H1 (cell line): ENCODE data around the gene STK11IP. TPM values are rescaled to one million over a fixed set of nuclear protein-coding genes. Genes with fewer than 3 reads are reported as not detected.

ENCODE experiments used
- CTCF ChIA-PET: fragments of 300-600 bp; sonication (Branson Sonifier 250); formaldehyde crosslinking; loops from one replicate; lab custom pipeline; 2021; ENCODE audit not compliant: partially characterized antibody; lab: Charles Lee
- POLR2A ChIA-PET: fragments of 300-600 bp; sonication (Branson Sonifier 250); formaldehyde crosslinking; loops from one replicate; lab custom pipeline; 2021; ENCODE audit warnings: inconsistent platforms; ENCODE audit not compliant: partially characterized antibody; lab: Charles Lee
- DNase-seq, 2 experiments: peaks; one replicate each; pipeline versions ENCODE4 v3.0.0 to v3.0.0-alpha.2; 2010 to 2022; ENCODE audit warnings: low spot score in 2 of 2, low read depth in 1 of 2, mixed read lengths in 1 of 2
- FAIRE-seq: peaks from 2 replicates; lab custom pipeline; 2011; peaks lifted over from hg19 to GRCh38; lab: Jason Lieb, UNC
- H2AFZ ChIP-seq: 2 replicates; pipeline ENCODE4 v1.8.1; 2012; ENCODE audit warnings: low read length, inconsistent platforms
- H2AK5ac ChIP-seq: 2 replicates; pipeline ENCODE4 v1.6.1; 2013; ENCODE audit warnings: low read depth, low read length
- H2BK120ac ChIP-seq: replicated peaks from 2 replicates; pipeline ENCODE3; 2013; ENCODE audit warnings: low read depth, low read length, inconsistent platforms
- H2BK12ac ChIP-seq: 2 replicates; pipeline ENCODE4 v1.6.1; 2013; ENCODE audit warnings: low read depth, low read length
- H2BK15ac ChIP-seq: 2 replicates; pipeline ENCODE4 v1.6.1; 2013; ENCODE audit warnings: low read length
- H2BK20ac ChIP-seq: 2 replicates; pipeline ENCODE4 v1.6.1; 2013; ENCODE audit warnings: low read length
- H2BK5ac ChIP-seq: 2 replicates; pipeline ENCODE4 v1.6.1; 2013; ENCODE audit warnings: low read depth, low read length
- H3K14ac ChIP-seq: 2 replicates; pipeline ENCODE4 v1.6.1; 2013; ENCODE audit warnings: inconsistent platforms; ENCODE audit not compliant: insufficient read length
- H3K18ac ChIP-seq: 2 replicates; pipeline ENCODE4 v1.6.1; 2013; ENCODE audit warnings: low read length; ENCODE audit errors: extremely low read depth
- H3K23ac ChIP-seq: 2 replicates; pipeline ENCODE4 v1.6.1; 2013; ENCODE audit warnings: inconsistent platforms; ENCODE audit not compliant: insufficient read length
- H3K23me2 ChIP-seq: 2 replicates; pipeline ENCODE4 v1.6.1; 2013; ENCODE audit warnings: low read depth, low read length
- H3K27ac ChIP-seq: 2 replicates; pipeline ENCODE4 v1.6.1; 2011; ENCODE audit warnings: low read depth, low read length, inconsistent platforms
- H3K27me3 ChIP-seq, 4 experiments: replicated peaks in 1 of 4; 1 replicate in 1 of 4; 2 replicates in 3 of 4; pipeline versions ENCODE4 v1.6.1 to v1.8.1; 2011 to 2013; ENCODE audit warnings: low read length in 3 of 4, mild to moderate bottlenecking in 3 of 4, inconsistent platforms in 2 of 4, mixed read lengths in 2 of 4, moderate library complexity in 1 of 4; ENCODE audit not compliant: control insufficient read depth in 3 of 4, insufficient read depth in 3 of 4; ENCODE audit errors: extremely low read depth in 1 of 4
- H3K36me3 ChIP-seq, 4 experiments: 2 replicates each; pipeline versions ENCODE4 v1.6.1 to v1.8.1; 2011 to 2013; ENCODE audit warnings: mild to moderate bottlenecking in 4 of 4, low read length in 3 of 4, moderate library complexity in 2 of 4, control low read depth in 1 of 4, inconsistent platforms in 1 of 4; ENCODE audit not compliant: insufficient read depth in 4 of 4, control insufficient read depth in 2 of 4
- H3K4ac ChIP-seq: replicated peaks from 2 replicates; pipeline ENCODE3; 2013; ENCODE audit warnings: low read length, low read depth, mixed read lengths, inconsistent platforms; ENCODE audit not compliant: insufficient read length
- H3K4me1 ChIP-seq, 4 experiments: replicated peaks in 1 of 4; 1 replicate in 1 of 4; 2 replicates in 3 of 4; pipeline versions ENCODE4 v1.6.1 to v1.8.1; 2011 to 2013; ENCODE audit warnings: low read length in 3 of 4, inconsistent platforms in 2 of 4, mixed read lengths in 1 of 4; ENCODE audit not compliant: insufficient read depth in 4 of 4, control insufficient read depth in 3 of 4
- H3K4me2 ChIP-seq, 2 experiments: 2 replicates each; pipeline versions ENCODE4 v1.6.1 to v1.8.1; 2011 to 2013; ENCODE audit warnings: low read depth in 2 of 2, low read length in 2 of 2, control low read depth in 1 of 2, inconsistent platforms in 1 of 2, mild to moderate bottlenecking in 1 of 2; ENCODE audit not compliant: insufficient read depth in 1 of 2
- H3K4me3 ChIP-seq, 4 experiments: fragments of 200-600, 300-600 bp in 1 of 4; sonication (generic), shearing (Covaris generic), sonication (Bioruptor Twin) in 1 of 4; 2 replicates each; pipeline versions ENCODE4 v1.5.1 to v1.8.1; 2011 to 2016; ENCODE audit warnings: low read length in 4 of 4, low read depth in 3 of 4, control low read depth in 2 of 4, inconsistent platforms in 2 of 4, mild to moderate bottlenecking in 2 of 4, mixed read lengths in 1 of 4, moderate library complexity in 1 of 4; ENCODE audit not compliant: insufficient read depth in 2 of 4; ENCODE audit errors: extremely low read depth in 1 of 4
- H3K56ac ChIP-seq: replicated peaks from 2 replicates; pipeline ENCODE3; 2013; ENCODE audit warnings: low read depth, mild to moderate bottlenecking, mixed read lengths, low read length, inconsistent platforms; ENCODE audit not compliant: insufficient read length
- H3K79me1 ChIP-seq: 2 replicates; pipeline ENCODE4 v1.6.1; 2013; ENCODE audit warnings: low read depth, low read length, control low read depth
- H3K79me2 ChIP-seq, 2 experiments: 2 replicates each; pipeline versions ENCODE4 v1.6.1 to v1.8.1; 2012 to 2013; ENCODE audit warnings: low read length in 2 of 2, mild to moderate bottlenecking in 2 of 2, inconsistent platforms in 1 of 2; ENCODE audit not compliant: insufficient read depth in 2 of 2, control insufficient read depth in 1 of 2
- H3K9ac ChIP-seq, 4 experiments: replicated peaks in 1 of 4; 1 replicate in 1 of 4; 2 replicates in 3 of 4; pipeline versions ENCODE4 v1.6.1 to v1.8.1; 2011 to 2013; ENCODE audit warnings: low read depth in 3 of 4, low read length in 3 of 4, control low read depth in 2 of 4, mild to moderate bottlenecking in 2 of 4, moderate library complexity in 2 of 4, inconsistent platforms in 1 of 4; ENCODE audit errors: extremely low read depth in 1 of 4
- H3K9me3 ChIP-seq, 2 experiments: 2 replicates each; pipeline versions ENCODE4 v1.6.1 to v1.8.1; 2012 to 2013; ENCODE audit warnings: mild to moderate bottlenecking in 2 of 2, moderate library complexity in 2 of 2, control low read depth in 1 of 2, inconsistent platforms in 1 of 2, low read depth in 1 of 2, low read length in 1 of 2, mixed read lengths in 1 of 2; ENCODE audit not compliant: insufficient read depth in 2 of 2
- H4K20me1 ChIP-seq, 2 experiments: replicated peaks in 1 of 2; 2 replicates each; pipeline versions ENCODE3 to v1.8.1; 2011 to 2013; ENCODE audit warnings: inconsistent platforms in 2 of 2, low read length in 2 of 2, mild to moderate bottlenecking in 1 of 2; ENCODE audit not compliant: insufficient read depth in 2 of 2, control insufficient read depth in 1 of 2
- H4K5ac ChIP-seq: 2 replicates; pipeline ENCODE4 v1.6.1; 2013; ENCODE audit warnings: low read length, low read depth, mixed read lengths, inconsistent platforms; ENCODE audit not compliant: insufficient read length
- H4K8ac ChIP-seq: 2 replicates; pipeline ENCODE4 v1.8.0; 2013; ENCODE audit warnings: mild to moderate bottlenecking, moderate library complexity, low read length, inconsistent platforms; ENCODE audit not compliant: insufficient read depth; ENCODE audit errors: extremely low read depth
- H4K91ac ChIP-seq: replicated peaks from 2 replicates; pipeline ENCODE3; 2013; ENCODE audit warnings: low read length, mixed read lengths, inconsistent platforms; ENCODE audit not compliant: insufficient read length
- NRF1 ChIP-seq: IDR thresholded peaks from 2 replicates; pipeline ENCODE4 v1.6.1; 2011; ENCODE audit warnings: mild to moderate bottlenecking, low read depth, low read length, improper control_type of control experiment
- POLR2AphosphoS5 ChIP-seq: IDR thresholded peaks from 2 replicates; pipeline ENCODE4 v1.6.1; 2011; ENCODE audit warnings: low read depth, low read length
- TEAD4 ChIP-seq: IDR thresholded peaks from 2 replicates; pipeline ENCODE4 v1.6.1; 2012; ENCODE audit warnings: low read depth, low read length, inconsistent platforms, mixed read lengths
- WGBS, 2 experiments: shearing (Covaris generic) in 1 of 2; methylation state at CpG; one replicate each; pipeline versions ENCODE4 v1.1.6 to v1.1.7; 2013 to 2015; ENCODE audit warnings: low lambda C conversion rate in 2 of 2, mixed read lengths in 2 of 2, inconsistent platforms in 1 of 2, low coverage in 1 of 2, missing lambda C conversion rate in 1 of 2; ENCODE audit not compliant: insufficient replicate concordance in 2 of 2, insufficient coverage in 1 of 2, insufficient read length in 1 of 2; ENCODE audit errors: extremely low coverage in 1 of 2, missing lambda C conversion rate in 1 of 2; 5-methylcytosine and 5-hydroxymethylcytosine counted together
- polyA plus RNA-seq, 7 experiments: library from polyadenylated mRNA; depleted of rRNA in 3 of 7; stranded (reverse) in 5 of 7; unstranded in 2 of 7; fragments of >200 nt in 5 of 7; fragments of 200-250 nt in 2 of 7; gene quantifications; 1 replicate in 5 of 7; 2 replicates in 1 of 7; 4 replicates in 1 of 7; pipeline versions ENCODE4 v1.2.1 to v1.2.3, GENCODE V29; 2011 to 2013; ENCODE audit warnings: missing spikeins in 2 of 7, mixed read lengths in 2 of 7
- total RNA-seq: library from RNA; stranded (reverse); fragmentation: NEBNext Ultra II Directional; extraction: Animal tissue kit (Norgen Biotek cat#: 25700); gene quantifications from 2 replicates; pipeline ENCODE4 v1.2.1, GENCODE V29; 2021
- TF ChIP-seq, protein P1 (sequence below): IDR thresholded peaks from 2 replicates; pipeline ENCODE4 v1.6.1; 2012; ENCODE audit warnings: inconsistent platforms
- TF ChIP-seq, protein P2 (sequence below): IDR thresholded peaks from 2 replicates; pipeline ENCODE4 v1.6.1; 2012; ENCODE audit warnings: inconsistent platforms

The STK11IP gene
- total and polyA plus RNA-seq, 2 of the 8 experiments (the other 6 are each of a cell fraction or from before 2014, with no cell fraction given) = 18.5 to 29.6 TPM

- no peaks in the 10 kb centered on the region for H3K23me2 ChIP-seq
- no peak overlapping the region for H3K4me3 ChIP-seq
- H4K5ac ChIP-seq = no peak overlapping the region
- peak overlapping the region; percentile 7 for H3K56ac ChIP-seq
- peak overlapping the region; percentile 41 for H3K4ac ChIP-seq
- no peak overlapping the region for H3K9ac ChIP-seq
- H3K79me2 ChIP-seq = peaks cover 0 to 4% of the 10 kb centered on the region in 2 experiments; a peak in 1 of 4 replicates
- TF ChIP-seq NRF1 (no peak), TEAD4 (no peak), POLR2AphosphoS5 (peak; percentile 33; the same call in 1 of the 2 replicates)
- TF ChIP-seq, protein P1, sequence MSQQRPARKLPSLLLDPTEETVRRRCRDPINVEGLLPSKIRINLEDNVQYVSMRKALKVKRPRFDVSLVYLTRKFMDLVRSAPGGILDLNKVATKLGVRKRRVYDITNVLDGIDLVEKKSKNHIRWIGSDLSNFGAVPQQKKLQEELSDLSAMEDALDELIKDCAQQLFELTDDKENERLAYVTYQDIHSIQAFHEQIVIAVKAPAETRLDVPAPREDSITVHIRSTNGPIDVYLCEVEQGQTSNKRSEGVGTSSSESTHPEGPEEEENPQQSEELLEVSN = no peak
- TF ChIP-seq, protein P2, sequence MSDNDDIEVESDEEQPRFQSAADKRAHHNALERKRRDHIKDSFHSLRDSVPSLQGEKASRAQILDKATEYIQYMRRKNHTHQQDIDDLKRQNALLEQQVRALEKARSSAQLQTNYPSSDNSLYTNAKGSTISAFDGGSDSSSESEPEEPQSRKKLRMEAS = peak; percentile 24; the same call in 1 of the 2 replicates
- TF ChIP-seq, all 59 proteins: peak for 2
- peak overlapping the region; percentile 43; the same call in 1 of the 2 replicates for H3K18ac ChIP-seq
- H3K4me1 ChIP-seq = peaks cover 6 to 60% (median 49%) of the 10 kb centered on the region in 4 experiments
- H3K79me1 ChIP-seq = 0 out of 2 replicates have a peak, but pooled peaks cover 2% of the 10 kb centered on the region
- H3K36me3 ChIP-seq = peaks cover 0 to 41% (median 11%) of the 10 kb centered on the region in 4 experiments; a peak in 6 of 8 replicates
- FAIRE-seq (no peak), DNase-seq (no peak)
- 84% methylated on average over 29 of the region's 35 CpGs; no CpG with 5 or more reads in 1 of the 2 experiments for WGBS, 2 experiments
- H3K9me3 ChIP-seq = no peaks in the 10 kb centered on the region; a peak in 1 of 4 replicates
- H2BK15ac ChIP-seq = peak overlapping the region; percentile 83; the same call in 1 of the 2 replicates
- peak overlapping the region; percentile 92 for H2AK5ac ChIP-seq
- H3K27ac ChIP-seq = no peak overlapping the region
- H2AFZ ChIP-seq = no peak overlapping the region
- no peak overlapping the region for H3K14ac ChIP-seq
- H2BK120ac ChIP-seq = no peak overlapping the region
- H4K20me1 ChIP-seq = no peaks in the 10 kb centered on the region
- H3K23ac ChIP-seq = no peak overlapping the region
- peak overlapping the region; percentile 97 for H2BK5ac ChIP-seq
- ChIA-PET CTCF (interaction anchor here (1.0 to 19.7 kb wide), 14 partner anchors 12 to 158 kb away, joined by 3 to 293 read pairs (median 24); partner anchors contain the start of genes CHPF, STK11IP and TMEM198), POLR2A (interaction anchor here (0.6 to 17.5 kb wide), 17 partner anchors 9 to 139 kb away, joined by 3 to 293 read pairs (median 5); partner anchors contain the start of genes CHPF, INHA, OBSL1 and STK11IP)
- peak overlapping the region; percentile 64; the same call in 1 of the 2 replicates for H2BK20ac ChIP-seq
- peak overlapping the region in 1 of 2 experiments; percentile 14; a peak in 2 of 4 replicates for H3K4me2 ChIP-seq
- H4K8ac ChIP-seq = peak overlapping the region; percentile 73; the same call in 1 of the 2 replicates
- H4K91ac ChIP-seq = no peak overlapping the region
- peak overlapping the region; percentile 100 for H2BK12ac ChIP-seq
- no peaks in the 10 kb centered on the region for H3K27me3 ChIP-seq
Observed at GRCh38 chr2:219562049-219563020, 35.3 kb upstream of the STK11IP start.
